Prostate gland (tissue), 2 donors: ENCODE measurements around the gene RAB24.

ENCODE experiments used
- POLR2AphosphoS5 ChIP-seq: sonication (generic); formaldehyde crosslinking; IDR thresholded peaks from one replicate; pipeline ENCODE4 v1.6.1; 2017; ENCODE audit warnings: antibody characterized with exemption
- TF ChIP-seq, protein P1 (sequence below), 4 experiments: fragments of 200-600 bp in 2 of 4; fragments of 450-650 bp in 2 of 4; sonication (generic) in 2 of 4; IDR thresholded peaks; 1 replicate in 3 of 4; 2 replicates in 1 of 4; pipeline ENCODE4 v1.5.1; 2016 to 2019; ENCODE audit warnings: antibody characterized with exemption in 4 of 4, mild to moderate bottlenecking in 2 of 4, moderate library complexity in 2 of 4

GRCh38 chr5:177332896-177333260 is 29.4 kb upstream of the RAB24 start:
- TF ChIP-seq POLR2AphosphoS5: no peak
- TF ChIP-seq, protein P1, sequence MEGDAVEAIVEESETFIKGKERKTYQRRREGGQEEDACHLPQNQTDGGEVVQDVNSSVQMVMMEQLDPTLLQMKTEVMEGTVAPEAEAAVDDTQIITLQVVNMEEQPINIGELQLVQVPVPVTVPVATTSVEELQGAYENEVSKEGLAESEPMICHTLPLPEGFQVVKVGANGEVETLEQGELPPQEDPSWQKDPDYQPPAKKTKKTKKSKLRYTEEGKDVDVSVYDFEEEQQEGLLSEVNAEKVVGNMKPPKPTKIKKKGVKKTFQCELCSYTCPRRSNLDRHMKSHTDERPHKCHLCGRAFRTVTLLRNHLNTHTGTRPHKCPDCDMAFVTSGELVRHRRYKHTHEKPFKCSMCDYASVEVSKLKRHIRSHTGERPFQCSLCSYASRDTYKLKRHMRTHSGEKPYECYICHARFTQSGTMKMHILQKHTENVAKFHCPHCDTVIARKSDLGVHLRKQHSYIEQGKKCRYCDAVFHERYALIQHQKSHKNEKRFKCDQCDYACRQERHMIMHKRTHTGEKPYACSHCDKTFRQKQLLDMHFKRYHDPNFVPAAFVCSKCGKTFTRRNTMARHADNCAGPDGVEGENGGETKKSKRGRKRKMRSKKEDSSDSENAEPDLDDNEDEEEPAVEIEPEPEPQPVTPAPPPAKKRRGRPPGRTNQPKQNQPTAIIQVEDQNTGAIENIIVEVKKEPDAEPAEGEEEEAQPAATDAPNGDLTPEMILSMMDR (IDR thresholded peaks at IDR 0.05): no peak
